ENCODE results near the gene GPC5. TPM values are rescaled to one million over a fixed set of nuclear protein-coding genes. Genes with fewer than 3 reads are reported as not detected.

GPC5 gene
- total RNA-seq, 1 experiment from 2014 or later, result 0.15 TPM

DNA sequence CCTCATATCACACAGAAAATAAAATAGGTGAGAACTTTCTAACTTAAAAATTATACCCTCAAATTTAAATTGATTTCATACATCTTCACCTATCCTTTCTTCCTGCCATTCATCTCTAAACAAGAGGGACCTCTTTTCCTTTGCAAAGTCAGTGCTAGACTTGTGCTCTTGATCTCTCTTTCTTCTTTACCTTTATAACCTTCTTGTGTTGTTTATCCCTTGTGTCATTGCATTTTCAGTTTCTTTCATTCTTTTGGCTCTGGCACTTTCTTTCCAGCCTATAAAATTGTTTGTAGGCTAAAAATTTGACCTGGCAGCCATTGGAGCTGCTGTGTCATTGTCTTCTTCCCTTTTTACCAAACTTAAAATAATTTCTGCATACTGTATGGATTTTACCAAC lies 190.1 kb downstream of the GPC5 start:
- H2BK5ac ChIP-seq (ENCODE audit: insufficient read length, low read length), result no peak overlapping the region
- no peak overlapping the region for H4K5ac ChIP-seq (ENCODE audit: insufficient read length, low read depth, low read length)
- no peaks in the 10 kb centered on the region for H3K27me3 ChIP-seq (ENCODE audit: insufficient read depth, low read length)
- H4K91ac ChIP-seq (ENCODE audit: insufficient read length, low read depth, low read length), result no peak overlapping the region
- no peaks in the 10 kb centered on the region for H3K36me3 Mint-ChIP-seq (ENCODE audit: insufficient read depth in 1 of 3, low read depth in 3 of 3)
- H3K4ac ChIP-seq (ENCODE audit: low read depth, low read length), result no peak overlapping the region
- no peak overlapping the region for H2AK5ac ChIP-seq (ENCODE audit: insufficient read length, low read length)
- H3K4me1 ChIP-seq (ENCODE audit: insufficient read depth, low read length), result no peaks in the 10 kb centered on the region
- H3K9me3 Mint-ChIP-seq, result peaks cover 0 to 2% of the 10 kb centered on the region in 2 experiments; a peak in 1 of 5 replicates
- no peak overlapping the region for H3K18ac ChIP-seq (ENCODE audit: insufficient read length, low read depth, low read length)
- no peak overlapping the region for H3K23ac ChIP-seq (ENCODE audit: insufficient read length, low read depth, low read length)
- no peak overlapping the region for H3K56ac ChIP-seq (ENCODE audit: insufficient read length, low read depth, low read length)
- no peak overlapping the region for H3K27ac Mint-ChIP-seq
- no peak for DNase-seq
- H4K20me1 ChIP-seq (ENCODE audit: control insufficient read depth, insufficient read depth, insufficient read length), result no peaks in the 10 kb centered on the region
- H3K4me2 ChIP-seq (ENCODE audit: insufficient read depth, insufficient read length, low read length), result no peak overlapping the region
- no peak overlapping the region for H3K4me3 Mint-ChIP-seq
- no peak overlapping the region for H3K27ac ChIP-seq (ENCODE audit: insufficient read length, low read depth, low read length)
- H2BK120ac ChIP-seq (ENCODE audit: low read depth, low read length, poor library complexity, severe bottlenecking), result no peak overlapping the region
- TF ChIP-seq, protein P1, sequence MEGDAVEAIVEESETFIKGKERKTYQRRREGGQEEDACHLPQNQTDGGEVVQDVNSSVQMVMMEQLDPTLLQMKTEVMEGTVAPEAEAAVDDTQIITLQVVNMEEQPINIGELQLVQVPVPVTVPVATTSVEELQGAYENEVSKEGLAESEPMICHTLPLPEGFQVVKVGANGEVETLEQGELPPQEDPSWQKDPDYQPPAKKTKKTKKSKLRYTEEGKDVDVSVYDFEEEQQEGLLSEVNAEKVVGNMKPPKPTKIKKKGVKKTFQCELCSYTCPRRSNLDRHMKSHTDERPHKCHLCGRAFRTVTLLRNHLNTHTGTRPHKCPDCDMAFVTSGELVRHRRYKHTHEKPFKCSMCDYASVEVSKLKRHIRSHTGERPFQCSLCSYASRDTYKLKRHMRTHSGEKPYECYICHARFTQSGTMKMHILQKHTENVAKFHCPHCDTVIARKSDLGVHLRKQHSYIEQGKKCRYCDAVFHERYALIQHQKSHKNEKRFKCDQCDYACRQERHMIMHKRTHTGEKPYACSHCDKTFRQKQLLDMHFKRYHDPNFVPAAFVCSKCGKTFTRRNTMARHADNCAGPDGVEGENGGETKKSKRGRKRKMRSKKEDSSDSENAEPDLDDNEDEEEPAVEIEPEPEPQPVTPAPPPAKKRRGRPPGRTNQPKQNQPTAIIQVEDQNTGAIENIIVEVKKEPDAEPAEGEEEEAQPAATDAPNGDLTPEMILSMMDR (conservative IDR thresholded peaks at IDR 0.05), result no peak
- no peak overlapping the region for H2BK12ac ChIP-seq (ENCODE audit: insufficient read length, low read depth, low read length)
- no peaks in the 10 kb centered on the region for H3K23me2 ChIP-seq (ENCODE audit: insufficient read length, low read depth, low read length, poor library complexity, severe bottlenecking)
- no peak overlapping the region for H3T11ph ChIP-seq (ENCODE audit: low read length)
- H3K79me1 ChIP-seq (ENCODE audit: insufficient read depth, low read depth, low read length, poor library complexity, severe bottlenecking), result no peaks in the 10 kb centered on the region
- no peaks in the 10 kb centered on the region for H3K9me3 ChIP-seq (ENCODE audit: control insufficient read depth, low read depth, low read length)
- H3K79me2 ChIP-seq (ENCODE audit: insufficient read depth, low read length), result no peaks in the 10 kb centered on the region
- H3K4me1 Mint-ChIP-seq, result no peaks in the 10 kb centered on the region
- H2BK15ac ChIP-seq (ENCODE audit: low read depth, low read length), result no peak overlapping the region
- no peak overlapping the region for H2AFZ ChIP-seq (ENCODE audit: low read length)
- H4K8ac ChIP-seq (replicated peaks; ENCODE audit: insufficient read length, low read depth, low read length), result no peak overlapping the region
- H3K9ac ChIP-seq (ENCODE audit: extremely low read depth, insufficient read length, low read length), result no peak overlapping the region
- H3K27me3 Mint-ChIP-seq (ENCODE audit: low read depth), result peaks cover 5% of the 10 kb centered on the region; the same call in 1 of the 2 replicates
- no peak overlapping the region for H3K14ac ChIP-seq (ENCODE audit: insufficient read depth, low read length)
- no peak overlapping the region for H2BK20ac ChIP-seq (ENCODE audit: low read depth, low read length, poor library complexity, severe bottlenecking)

All from H9 (cell line).